HepG2 (cell line): Measurements from ENCODE around the gene EFNA2. TPM values are rescaled to one million over a fixed set of nuclear protein-coding genes. Genes with fewer than 3 reads are reported as not detected.

Experiments used
- HDAC6 ChIP-seq: fragments of 200-600 bp; sonication (generic); IDR thresholded peaks from 2 replicates; pipeline ENCODE4 v1.7.0; 2017; ENCODE audit warnings: mild to moderate bottlenecking, antibody characterized with exemption, low read length, low read depth
- HNF4G ChIP-seq, 2 experiments: sonication (generic) in 1 of 2; formaldehyde crosslinking in 1 of 2; IDR thresholded peaks; 2 replicates each; pipeline versions ENCODE4 v1.4.0 to v1.6.1; 2011 to 2020; ENCODE audit warnings: borderline replicate concordance in 2 of 2, low read depth in 2 of 2, mild to moderate bottlenecking in 2 of 2, low read length in 1 of 2, missing genetic modification reagents in 1 of 2, moderate library complexity in 1 of 2
- HNRNPLL ChIP-seq: fragments of 200-400 bp; formaldehyde crosslinking; IDR thresholded peaks from 2 replicates; pipeline ENCODE4 v1.6.1; 2017; ENCODE audit warnings: mild to moderate bottlenecking, low read depth, low read length; ENCODE audit not compliant: poor library complexity, severe bottlenecking
- NFIB ChIP-seq: sonication (generic); formaldehyde crosslinking; IDR thresholded peaks from 2 replicates; pipeline ENCODE4 v1.9.0; 2021; ENCODE audit warnings: missing genetic modification reagents, mild to moderate bottlenecking, borderline replicate concordance
- NFRKB ChIP-seq: fragments of 450-650 bp; IDR thresholded peaks from 2 replicates; pipeline ENCODE4 v1.6.1; 2017
- TEAD2 ChIP-seq: sonication (generic); formaldehyde crosslinking; IDR thresholded peaks from 2 replicates; pipeline ENCODE4 v1.9.0; 2021; ENCODE audit warnings: missing genetic modification reagents
- U2AF1 ChIP-seq: fragments of 200-400 bp; formaldehyde crosslinking; optimal IDR thresholded peaks from 2 replicates; pipeline ENCODE3; 2017; ENCODE audit warnings: mild to moderate bottlenecking, low read depth, low read length
- ZNF20 ChIP-seq: sonication (generic); formaldehyde crosslinking; IDR thresholded peaks from 2 replicates; pipeline ENCODE4 v1.4.0; 2020; ENCODE audit warnings: mild to moderate bottlenecking, moderate library complexity, missing genetic modification reagents
- ZNF224 ChIP-seq: sonication (generic); formaldehyde crosslinking; IDR thresholded peaks from 2 replicates; pipeline ENCODE4 v1.5.0; 2020; ENCODE audit warnings: mild to moderate bottlenecking, missing genetic modification reagents
- ZNF557 ChIP-seq: sonication (generic); formaldehyde crosslinking; IDR thresholded peaks from 2 replicates; pipeline ENCODE4 v1.4.0; 2020; ENCODE audit warnings: missing genetic modification reagents
- ZNF652 ChIP-seq: IDR thresholded peaks from 2 replicates; pipeline ENCODE4 v1.6.1; 2016; ENCODE audit warnings: low read depth, borderline replicate concordance
- polyA plus RNA-seq, 8 experiments: library from polyadenylated mRNA; depleted of rRNA in 3 of 8; stranded (reverse) in 7 of 8; unstranded in 1 of 8; fragments of >200 nt; fragmentation: Illumina TruSeq in 4 of 8; extraction: Trizol in 4 of 8; gene quantifications; 2 replicates each; pipeline versions ENCODE4 v1.2.1 to v1.2.3, GENCODE V29; 2011 to 2016; ENCODE audit warnings: low read depth in 4 of 8, missing spikeins in 1 of 8, mixed read lengths in 1 of 8; ENCODE audit not compliant: insufficient read depth in 1 of 8
- total RNA-seq, 5 experiments: library from RNA; depleted of rRNA; stranded (reverse); fragments of >200 nt; fragmentation: Illumina TruSeq; extraction: Trizol; gene quantifications; 2 replicates each; pipeline ENCODE4 v1.2.3, GENCODE V29; 2016; ENCODE audit warnings: low read depth in 1 of 5
- TF ChIP-seq, protein P1 (sequence below), 2 experiments: sonication (generic) in 1 of 2; formaldehyde crosslinking in 1 of 2; IDR thresholded peaks; 2 replicates each; pipeline versions ENCODE4 v1.5.1 to v1.6.1; 2011 to 2020; ENCODE audit warnings: borderline replicate concordance in 1 of 2, low read depth in 1 of 2, low read length in 1 of 2, mild to moderate bottlenecking in 1 of 2, missing genetic modification reagents in 1 of 2, moderate library complexity in 1 of 2
- TF ChIP-seq, protein P2 (sequence below): sonication (generic); formaldehyde crosslinking; IDR thresholded peaks from 2 replicates; pipeline ENCODE4 v1.8.0; 2022; ENCODE audit warnings: missing genetic modification reagents, mild to moderate bottlenecking, moderate library complexity, borderline replicate concordance
- TF ChIP-seq, protein P3 (sequence below): sonication (generic); formaldehyde crosslinking; IDR thresholded peaks from 2 replicates; pipeline ENCODE4 v1.4.0; 2020; ENCODE audit warnings: mild to moderate bottlenecking, missing genetic modification reagents
- TF ChIP-seq, protein P4 (sequence below): sonication (generic); formaldehyde crosslinking; conservative IDR thresholded peaks from 2 replicates; pipeline ENCODE4 v1.4.0; 2020; ENCODE audit warnings: mild to moderate bottlenecking, missing genetic modification reagents, moderate library complexity
- TF ChIP-seq, protein P5 (sequence below): sonication (generic); formaldehyde crosslinking; IDR thresholded peaks from 2 replicates; pipeline ENCODE4 v1.5.1; 2020; ENCODE audit warnings: missing genetic modification reagents, mild to moderate bottlenecking, borderline replicate concordance

The EFNA2 gene
- total and polyA plus RNA-seq, 2 of the 13 experiments (the other 11 are each of a cell fraction or from before 2014, with no cell fraction given): 6.0 to 9.9 TPM

DNA sequence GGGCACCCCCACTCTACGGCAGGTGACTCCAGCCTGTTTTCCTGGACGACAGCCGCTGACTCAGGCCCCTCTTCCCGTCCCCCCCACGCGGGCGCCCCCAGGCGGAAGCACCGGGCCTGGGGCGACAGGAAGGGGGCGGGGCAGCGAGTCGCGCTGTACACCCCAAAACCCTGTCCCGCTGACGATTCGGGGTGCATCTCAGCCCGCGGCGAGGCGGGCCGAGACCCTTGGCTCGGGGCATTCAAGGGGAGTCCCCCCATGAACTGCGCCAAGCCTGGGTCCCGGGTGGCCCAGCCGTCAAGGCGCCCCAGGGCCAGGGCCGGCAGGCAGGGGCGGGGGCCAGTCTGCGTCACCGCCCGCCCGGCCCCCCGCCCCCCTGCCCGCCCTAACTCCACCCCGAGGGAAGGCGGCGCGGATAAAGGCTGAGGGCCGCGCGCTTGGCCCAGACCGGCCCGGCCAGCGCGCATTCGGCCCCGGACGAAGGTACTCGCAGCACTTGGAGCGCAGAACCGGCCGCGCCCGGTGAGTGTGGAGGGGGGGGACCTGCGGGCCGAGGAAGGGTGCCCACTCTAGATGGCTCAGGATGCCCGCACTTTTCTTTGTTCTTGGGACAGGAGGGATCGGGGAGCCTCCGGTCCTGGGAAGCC lies 37.4 kb upstream of the EFNA2 start, which contains the start of gene MIDN (continued):
- TF ChIP-seq, protein P1, sequence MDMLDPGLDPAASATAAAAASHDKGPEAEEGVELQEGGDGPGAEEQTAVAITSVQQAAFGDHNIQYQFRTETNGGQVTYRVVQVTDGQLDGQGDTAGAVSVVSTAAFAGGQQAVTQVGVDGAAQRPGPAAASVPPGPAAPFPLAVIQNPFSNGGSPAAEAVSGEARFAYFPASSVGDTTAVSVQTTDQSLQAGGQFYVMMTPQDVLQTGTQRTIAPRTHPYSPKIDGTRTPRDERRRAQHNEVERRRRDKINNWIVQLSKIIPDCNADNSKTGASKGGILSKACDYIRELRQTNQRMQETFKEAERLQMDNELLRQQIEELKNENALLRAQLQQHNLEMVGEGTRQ (IDR thresholded peaks at IDR 0.05; ENCODE audit: low read depth, low read length): no peak
- TF ChIP-seq, protein P1 (CRISPR knock-in tag; IDR thresholded peaks at IDR 0.05; ENCODE audit: borderline replicate concordance): no peak
- TF ChIP-seq ZNF557 (CRISPR knock-in tag) (no peak), ZNF224 (CRISPR knock-in tag) (no peak), ZNF20 (CRISPR knock-in tag) (0 out of 2 replicates have a peak, but pooled peaks have one; percentile 67), HNRNPLL (peak; percentile 34), NFIB (CRISPR knock-in tag) (no peak), NFRKB (no peak), TEAD2 (CRISPR knock-in tag) (no peak), HDAC6 (no peak), HNF4G (IDR thresholded peaks at IDR 0.05; ENCODE audit: borderline replicate concordance, low read depth, low read length) (no peak; the same call in 1 of the 2 replicates), HNF4G (CRISPR knock-in tag; IDR thresholded peaks at IDR 0.05; ENCODE audit: borderline replicate concordance, low read depth) (no peak), ZNF652 (no peak), U2AF1 (no peak)
- TF ChIP-seq, protein P2, sequence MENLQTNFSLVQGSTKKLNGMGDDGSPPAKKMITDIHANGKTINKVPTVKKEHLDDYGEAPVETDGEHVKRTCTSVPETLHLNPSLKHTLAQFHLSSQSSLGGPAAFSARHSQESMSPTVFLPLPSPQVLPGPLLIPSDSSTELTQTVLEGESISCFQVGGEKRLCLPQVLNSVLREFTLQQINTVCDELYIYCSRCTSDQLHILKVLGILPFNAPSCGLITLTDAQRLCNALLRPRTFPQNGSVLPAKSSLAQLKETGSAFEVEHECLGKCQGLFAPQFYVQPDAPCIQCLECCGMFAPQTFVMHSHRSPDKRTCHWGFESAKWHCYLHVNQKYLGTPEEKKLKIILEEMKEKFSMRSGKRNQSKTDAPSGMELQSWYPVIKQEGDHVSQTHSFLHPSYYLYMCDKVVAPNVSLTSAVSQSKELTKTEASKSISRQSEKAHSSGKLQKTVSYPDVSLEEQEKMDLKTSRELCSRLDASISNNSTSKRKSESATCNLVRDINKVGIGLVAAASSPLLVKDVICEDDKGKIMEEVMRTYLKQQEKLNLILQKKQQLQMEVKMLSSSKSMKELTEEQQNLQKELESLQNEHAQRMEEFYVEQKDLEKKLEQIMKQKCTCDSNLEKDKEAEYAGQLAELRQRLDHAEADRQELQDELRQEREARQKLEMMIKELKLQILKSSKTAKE: no peak; the same call in 1 of the 2 replicates
- TF ChIP-seq, protein P3, sequence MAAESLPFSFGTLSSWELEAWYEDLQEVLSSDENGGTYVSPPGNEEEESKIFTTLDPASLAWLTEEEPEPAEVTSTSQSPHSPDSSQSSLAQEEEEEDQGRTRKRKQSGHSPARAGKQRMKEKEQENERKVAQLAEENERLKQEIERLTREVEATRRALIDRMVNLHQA (CRISPR knock-in tag): no peak
- TF ChIP-seq, protein P4, sequence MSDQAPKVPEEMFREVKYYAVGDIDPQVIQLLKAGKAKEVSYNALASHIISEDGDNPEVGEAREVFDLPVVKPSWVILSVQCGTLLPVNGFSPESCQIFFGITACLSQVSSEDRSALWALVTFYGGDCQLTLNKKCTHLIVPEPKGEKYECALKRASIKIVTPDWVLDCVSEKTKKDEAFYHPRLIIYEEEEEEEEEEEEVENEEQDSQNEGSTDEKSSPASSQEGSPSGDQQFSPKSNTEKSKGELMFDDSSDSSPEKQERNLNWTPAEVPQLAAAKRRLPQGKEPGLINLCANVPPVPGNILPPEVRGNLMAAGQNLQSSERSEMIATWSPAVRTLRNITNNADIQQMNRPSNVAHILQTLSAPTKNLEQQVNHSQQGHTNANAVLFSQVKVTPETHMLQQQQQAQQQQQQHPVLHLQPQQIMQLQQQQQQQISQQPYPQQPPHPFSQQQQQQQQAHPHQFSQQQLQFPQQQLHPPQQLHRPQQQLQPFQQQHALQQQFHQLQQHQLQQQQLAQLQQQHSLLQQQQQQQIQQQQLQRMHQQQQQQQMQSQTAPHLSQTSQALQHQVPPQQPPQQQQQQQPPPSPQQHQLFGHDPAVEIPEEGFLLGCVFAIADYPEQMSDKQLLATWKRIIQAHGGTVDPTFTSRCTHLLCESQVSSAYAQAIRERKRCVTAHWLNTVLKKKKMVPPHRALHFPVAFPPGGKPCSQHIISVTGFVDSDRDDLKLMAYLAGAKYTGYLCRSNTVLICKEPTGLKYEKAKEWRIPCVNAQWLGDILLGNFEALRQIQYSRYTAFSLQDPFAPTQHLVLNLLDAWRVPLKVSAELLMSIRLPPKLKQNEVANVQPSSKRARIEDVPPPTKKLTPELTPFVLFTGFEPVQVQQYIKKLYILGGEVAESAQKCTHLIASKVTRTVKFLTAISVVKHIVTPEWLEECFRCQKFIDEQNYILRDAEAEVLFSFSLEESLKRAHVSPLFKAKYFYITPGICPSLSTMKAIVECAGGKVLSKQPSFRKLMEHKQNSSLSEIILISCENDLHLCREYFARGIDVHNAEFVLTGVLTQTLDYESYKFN (CRISPR knock-in tag): peak; percentile 47
- TF ChIP-seq, protein P5, sequence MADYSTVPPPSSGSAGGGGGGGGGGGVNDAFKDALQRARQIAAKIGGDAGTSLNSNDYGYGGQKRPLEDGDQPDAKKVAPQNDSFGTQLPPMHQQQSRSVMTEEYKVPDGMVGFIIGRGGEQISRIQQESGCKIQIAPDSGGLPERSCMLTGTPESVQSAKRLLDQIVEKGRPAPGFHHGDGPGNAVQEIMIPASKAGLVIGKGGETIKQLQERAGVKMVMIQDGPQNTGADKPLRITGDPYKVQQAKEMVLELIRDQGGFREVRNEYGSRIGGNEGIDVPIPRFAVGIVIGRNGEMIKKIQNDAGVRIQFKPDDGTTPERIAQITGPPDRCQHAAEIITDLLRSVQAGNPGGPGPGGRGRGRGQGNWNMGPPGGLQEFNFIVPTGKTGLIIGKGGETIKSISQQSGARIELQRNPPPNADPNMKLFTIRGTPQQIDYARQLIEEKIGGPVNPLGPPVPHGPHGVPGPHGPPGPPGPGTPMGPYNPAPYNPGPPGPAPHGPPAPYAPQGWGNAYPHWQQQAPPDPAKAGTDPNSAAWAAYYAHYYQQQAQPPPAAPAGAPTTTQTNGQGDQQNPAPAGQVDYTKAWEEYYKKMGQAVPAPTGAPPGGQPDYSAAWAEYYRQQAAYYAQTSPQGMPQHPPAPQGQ (CRISPR knock-in tag): no peak
